ENCODE data around the gene ADAT2. TPM values are rescaled to one million over a fixed set of nuclear protein-coding genes. Genes with fewer than 3 reads are reported as not detected.

The ADAT2 gene
- total and polyA plus RNA-seq, 2 of the 13 experiments (the other 11 are each of a cell fraction or from before 2014, with no cell fraction given), result 10.5 to 18.3 TPM

- TF ChIP-seq HMG20A (CRISPR knock-in tag; IDR thresholded peaks at IDR 0.05; ENCODE audit: borderline replicate concordance), result peak; percentile 57; the same call in 1 of the 2 replicates
- peak; percentile 96; the same call in 1 of the 2 replicates for TF ChIP-seq ZNF232 (CRISPR knock-in tag; IDR thresholded peaks at IDR 0.05; ENCODE audit: borderline replicate concordance)
- peak; percentile 88 for TF ChIP-seq FIP1L1 (IDR thresholded peaks at IDR 0.05; ENCODE audit: borderline replicate concordance, insufficient read depth, low read depth, low read length)
- no peak for TF ChIP-seq ZBTB37 (CRISPR knock-in tag; IDR thresholded peaks at IDR 0.05)
- peak; percentile 100 for TF ChIP-seq XRCC5 (optimal IDR thresholded peaks at IDR 0.05; ENCODE audit: low read length)
- no peak; the same call in 1 of the 2 replicates for TF ChIP-seq SUZ12 (IDR thresholded peaks at IDR 0.05; ENCODE audit: low read depth, low read length)
- peak; percentile 95; the same call in 1 of the 2 replicates for TF ChIP-seq ZSCAN30 (CRISPR knock-in tag; IDR thresholded peaks at IDR 0.05)
- TF ChIP-seq RFX1 (IDR thresholded peaks at IDR 0.05), result no peak
- TF ChIP-seq, protein P1, sequence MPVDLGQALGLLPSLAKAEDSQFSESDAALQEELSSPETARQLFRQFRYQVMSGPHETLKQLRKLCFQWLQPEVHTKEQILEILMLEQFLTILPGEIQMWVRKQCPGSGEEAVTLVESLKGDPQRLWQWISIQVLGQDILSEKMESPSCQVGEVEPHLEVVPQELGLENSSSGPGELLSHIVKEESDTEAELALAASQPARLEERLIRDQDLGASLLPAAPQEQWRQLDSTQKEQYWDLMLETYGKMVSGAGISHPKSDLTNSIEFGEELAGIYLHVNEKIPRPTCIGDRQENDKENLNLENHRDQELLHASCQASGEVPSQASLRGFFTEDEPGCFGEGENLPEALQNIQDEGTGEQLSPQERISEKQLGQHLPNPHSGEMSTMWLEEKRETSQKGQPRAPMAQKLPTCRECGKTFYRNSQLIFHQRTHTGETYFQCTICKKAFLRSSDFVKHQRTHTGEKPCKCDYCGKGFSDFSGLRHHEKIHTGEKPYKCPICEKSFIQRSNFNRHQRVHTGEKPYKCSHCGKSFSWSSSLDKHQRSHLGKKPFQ (CRISPR knock-in tag; IDR thresholded peaks at IDR 0.05; ENCODE audit: insufficient replicate concordance), result peak; percentile 96
- TF ChIP-seq ZNF543 (CRISPR knock-in tag; IDR thresholded peaks at IDR 0.05), result peak; percentile 91; the same call in 1 of the 2 replicates
- no peak for TF ChIP-seq CAMTA2 (CRISPR knock-in tag; IDR thresholded peaks at IDR 0.05; ENCODE audit: borderline replicate concordance)
- peak; percentile 99 for TF ChIP-seq SALL1 (CRISPR knock-in tag; IDR thresholded peaks at IDR 0.05)
- peak; percentile 98 for TF ChIP-seq IRX3 (CRISPR knock-in tag; IDR thresholded peaks at IDR 0.05; ENCODE audit: borderline replicate concordance, low read depth)
- TF ChIP-seq SOX6 (IDR thresholded peaks at IDR 0.05), result no peak
- TF ChIP-seq SOX6 (CRISPR knock-in tag; IDR thresholded peaks at IDR 0.05), result peak; percentile 91
- no peak for TF ChIP-seq ZZZ3 (CRISPR knock-in tag; IDR thresholded peaks at IDR 0.05; ENCODE audit: borderline replicate concordance)
- TF ChIP-seq ISX (CRISPR knock-in tag; conservative IDR thresholded peaks at IDR 0.05), result peak; percentile 92; the same call in 1 of the 2 replicates
- TF ChIP-seq, protein P2, sequence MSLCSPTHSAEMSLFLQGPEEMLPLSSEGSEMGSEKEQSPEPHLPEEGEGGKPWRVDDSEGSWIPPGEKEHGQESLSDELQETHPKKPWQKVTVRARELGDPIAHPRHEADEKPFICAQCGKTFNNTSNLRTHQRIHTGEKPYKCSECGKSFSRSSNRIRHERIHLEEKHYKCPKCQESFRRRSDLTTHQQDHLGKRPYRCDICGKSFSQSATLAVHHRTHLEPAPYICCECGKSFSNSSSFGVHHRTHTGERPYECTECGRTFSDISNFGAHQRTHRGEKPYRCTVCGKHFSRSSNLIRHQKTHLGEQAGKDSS (CRISPR knock-in tag; IDR thresholded peaks at IDR 0.05; ENCODE audit: borderline replicate concordance, low read depth), result peak; percentile 95; the same call in 1 of the 2 replicates
- TF ChIP-seq RXRA (CRISPR knock-in tag; IDR thresholded peaks at IDR 0.05), result peak; percentile 96
- peak; percentile 87 for TF ChIP-seq NFYB (CRISPR knock-in tag; IDR thresholded peaks at IDR 0.05)
- peak; percentile 99 for TF ChIP-seq FOXK1 (CRISPR knock-in tag; IDR thresholded peaks at IDR 0.05; ENCODE audit: borderline replicate concordance, low read depth)
- peak; percentile 88 for TF ChIP-seq ZNF883 (CRISPR knock-in tag; IDR thresholded peaks at IDR 0.05; ENCODE audit: not compliant biosample characterization)
- TF ChIP-seq ZBTB42 (CRISPR knock-in tag; IDR thresholded peaks at IDR 0.05), result peak; percentile 97
- peak; percentile 97 for TF ChIP-seq BRF2 (CRISPR knock-in tag; IDR thresholded peaks at IDR 0.05)
- TF ChIP-seq RAD51 (IDR thresholded peaks at IDR 0.05; ENCODE audit: borderline replicate concordance), result no peak
Measured at GRCh38 chr6:143450453-143451371, at the start of gene ADAT2, which contains the start of gene PEX3 (continued).
